Colonic mucosa (tissue), 4 donors: ENCODE results near the gene MRPL54. TPM values are rescaled to one million over a fixed set of nuclear protein-coding genes. Genes with fewer than 3 reads are reported as not detected.

ENCODE experiments used
- DNase-seq: peaks from one replicate; pipeline ENCODE4 v3.0.0-alpha.2; 2020
- H3K27ac ChIP-seq: fragments of 200-600 bp; one replicate; pipeline ENCODE4 v1.8.0; 2021
- H3K27me3 ChIP-seq: fragments of 200-600 bp; one replicate; pipeline ENCODE4 v1.8.0; 2021
- H3K36me3 ChIP-seq: fragments of 200-600 bp; one replicate; pipeline ENCODE4 v1.8.0; 2021
- H3K4me1 ChIP-seq: fragments of 200-600 bp; one replicate; pipeline ENCODE4 v1.8.0; 2021; ENCODE audit warnings: mild to moderate bottlenecking
- H3K4me3 ChIP-seq: fragments of 200-600 bp; one replicate; pipeline ENCODE4 v1.8.0; 2021
- H3K9ac ChIP-seq, 2 donors: one replicate each; pipeline ENCODE4 v1.7.0; 2013; ENCODE audit warnings: control low read depth in 2 of 2, low read depth in 2 of 2, low read length in 2 of 2
- H3K9me3 ChIP-seq: fragments of 200-600 bp; one replicate; pipeline ENCODE4 v1.8.0; 2021
- CTCF ChIP-seq: fragments of 200-600 bp; IDR thresholded peaks from one replicate; pipeline ENCODE4 v1.8.0; 2022; ENCODE audit warnings: antibody characterized with exemption, mild to moderate bottlenecking
- intact Hi-C: fragments of 100-400 bp; cut with DNase I; formaldehyde crosslinking; loops from one replicate; pipeline ENCODE4 v1.14.1; 2022
- total RNA-seq, 2 donors: library from RNA; stranded (reverse); fragmentation: NEBNext Ultra II Directional in 1 of 2; extraction: Animal tissue kit (Norgen Biotek cat#: 25700) in 1 of 2; gene quantifications; one replicate each; pipeline ENCODE4 v1.2.1, GENCODE V29; 2021
- donor health status: healthy.
- donor health status: DM: no; HTN: no; CAD: no.
- donor health status: DM: no; HTN: no; CAD: no.

MRPL54 gene
- total RNA-seq, 2 donors from 2014 or later, result 73.7 to 86.9 TPM

DNA sequence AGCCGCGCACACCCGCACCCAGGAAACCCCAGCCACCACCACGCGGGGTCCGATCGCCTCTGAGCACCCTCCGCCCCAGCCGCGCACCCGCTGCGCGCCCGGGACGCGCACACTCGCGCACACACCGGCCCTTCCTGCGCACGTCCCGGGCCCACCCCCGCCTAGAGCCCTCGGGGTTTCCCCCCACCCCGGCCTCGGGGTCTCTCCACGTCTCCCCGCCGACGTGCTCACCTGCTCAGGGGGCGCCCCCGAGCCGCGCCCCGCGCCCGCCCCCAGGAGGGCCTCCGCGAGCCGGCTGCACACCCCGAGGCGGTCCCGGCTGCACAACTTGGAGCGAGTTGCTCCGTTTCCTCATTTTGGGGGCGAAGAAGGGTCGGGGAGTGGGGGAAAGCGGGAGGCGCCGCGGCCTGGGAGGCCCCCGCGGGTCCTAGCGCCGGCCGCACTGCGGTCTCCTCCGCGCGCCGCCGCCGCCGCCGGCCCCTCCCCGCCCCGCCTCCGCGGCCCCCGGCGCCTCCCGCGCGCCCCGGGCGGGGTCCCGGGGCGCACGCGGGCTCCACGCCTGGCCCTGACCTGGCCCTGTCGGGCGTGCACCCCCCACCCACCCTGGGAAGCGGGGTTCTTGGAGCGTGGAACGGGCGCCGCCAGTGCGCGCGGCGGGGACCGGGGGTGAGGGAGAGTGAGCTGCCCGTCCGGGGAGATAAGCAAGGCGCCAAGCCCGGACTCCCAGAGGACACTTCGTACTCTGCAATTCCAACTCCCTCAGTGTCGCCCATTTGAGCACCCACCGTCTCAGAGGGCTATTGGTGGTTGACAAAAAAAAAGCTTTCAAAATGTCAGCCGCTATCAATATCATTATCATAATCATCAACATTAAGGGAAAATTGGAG, 23.7 kb downstream of the MRPL54 start, which contains the start of gene MATK:
Gene MATK (minus strand): TSS at position 444 of the 887 bp plus-strand sequence. CDS start 1,246 bp downstream, outside the sequence.
- Histone ChIP-seq H3K4me3 (peak within 1 kb of the TSS; percentile 20), H3K9ac (no peak within 1 kb of the TSS), H3K27ac (no peak within 1 kb of the TSS), H3K27me3 (peaks cover 7% of the 10 kb centered on the region), H3K36me3 (no peaks in the 10 kb centered on the region), H3K4me1 (no peaks in the 10 kb centered on the region), H3K9me3 (no peaks in the 10 kb centered on the region)
- no peak for DNase-seq
- intact Hi-C loops, result no loop called here
- no peak for TF ChIP-seq CTCF

- H3K27ac ChIP-seq, result no peak overlapping the region
- no peak for TF ChIP-seq CTCF
- intact Hi-C loops, result no loop called here
- no peaks in the 10 kb centered on the region for H3K36me3 ChIP-seq
- no peaks in the 10 kb centered on the region for H3K4me1 ChIP-seq
- H3K9me3 ChIP-seq, result no peaks in the 10 kb centered on the region
- H3K9ac ChIP-seq, result no peak overlapping the region
- peaks cover 7% of the 10 kb centered on the region for H3K27me3 ChIP-seq
- no peak overlapping the region for H3K4me3 ChIP-seq
- no peak for DNase-seq
Observed at GRCh38 chr19:3788996-3789778, 26.7 kb downstream of the MRPL54 start.

DNA sequence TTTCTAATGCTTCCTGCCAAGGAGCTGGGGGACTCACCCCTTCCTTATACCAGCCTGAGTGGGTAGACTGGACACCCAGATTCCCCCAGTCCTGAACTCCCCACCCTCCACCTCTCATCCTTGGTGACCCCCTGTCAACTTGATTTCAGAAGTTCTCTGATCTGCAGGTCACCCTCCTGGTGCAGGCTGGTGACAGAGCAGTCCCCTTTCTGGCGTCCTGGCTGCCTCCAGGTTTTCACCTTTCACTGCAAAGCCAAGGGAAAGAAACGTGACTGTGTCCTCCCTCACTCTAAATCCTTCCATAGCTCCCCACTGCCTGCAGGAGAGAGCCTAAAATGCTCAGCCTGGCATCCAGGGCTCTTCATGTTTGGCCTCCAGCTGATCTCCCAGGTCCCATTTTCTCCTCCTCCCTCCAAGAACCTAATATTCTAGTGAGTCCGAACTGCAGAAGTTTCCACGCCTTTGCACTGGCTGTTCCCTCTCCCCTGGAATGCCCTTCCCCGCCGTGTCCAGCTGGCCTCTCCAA, 27.8 kb downstream of the MRPL54 start:
- H3K27ac ChIP-seq, result no peak overlapping the region
- no peak overlapping the region for H3K9ac ChIP-seq
- H3K9me3 ChIP-seq, result no peaks in the 10 kb centered on the region
- H3K27me3 ChIP-seq, result peaks cover 7% of the 10 kb centered on the region
- H3K36me3 ChIP-seq, result no peaks in the 10 kb centered on the region
- no peak for DNase-seq
- no peaks in the 10 kb centered on the region for H3K4me1 ChIP-seq
- no peak overlapping the region for H3K4me3 ChIP-seq
- no peak for TF ChIP-seq CTCF
- intact Hi-C loops, result no loop called here

GRCh38 chr19:3790941-3791340, 28.5 kb downstream of the MRPL54 start:
- intact Hi-C loops, result no loop called here
- H3K27me3 ChIP-seq, result peaks cover 2% of the 10 kb centered on the region
- H3K9ac ChIP-seq, result no peak overlapping the region
- no peak overlapping the region for H3K4me3 ChIP-seq
- H3K9me3 ChIP-seq, result no peaks in the 10 kb centered on the region
- H3K36me3 ChIP-seq, result no peaks in the 10 kb centered on the region
- no peak for TF ChIP-seq CTCF
- no peaks in the 10 kb centered on the region for H3K4me1 ChIP-seq
- H3K27ac ChIP-seq, result no peak overlapping the region
- DNase-seq, result no peak

DNA sequence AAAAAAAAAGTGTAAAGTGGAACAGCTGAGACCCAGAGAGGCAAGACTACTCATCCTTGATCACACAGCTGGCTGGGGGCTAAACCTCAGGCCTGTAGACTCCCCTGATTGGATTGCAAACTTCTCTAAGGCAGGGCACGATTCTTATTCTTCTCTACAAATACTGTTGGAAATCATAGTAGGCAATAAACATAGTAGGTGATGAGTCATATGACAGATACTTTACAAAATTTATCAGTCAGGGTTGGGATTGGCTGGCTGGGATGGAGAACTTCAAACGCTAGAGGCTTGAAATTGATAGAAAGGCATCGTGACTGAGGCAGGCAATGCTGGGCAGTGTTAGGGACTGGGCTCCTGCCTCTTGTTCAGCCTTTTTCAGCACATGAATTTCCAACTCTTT, 29.6 kb downstream of the MRPL54 start:
- no peaks in the 10 kb centered on the region for H3K36me3 ChIP-seq
- no peaks in the 10 kb centered on the region for H3K27me3 ChIP-seq
- H3K9ac ChIP-seq, result no peak overlapping the region
- H3K4me3 ChIP-seq, result no peak overlapping the region
- no peak for DNase-seq
- no peak for TF ChIP-seq CTCF
- H3K9me3 ChIP-seq, result no peaks in the 10 kb centered on the region
- intact Hi-C loops, result no loop called here
- H3K4me1 ChIP-seq, result no peaks in the 10 kb centered on the region
- no peak overlapping the region for H3K27ac ChIP-seq
